HAP-1 (cell line): ENCODE measurements around the gene STK10.

Experiments used
- DNase-seq, 2 experiments: peaks; one replicate each; pipeline ENCODE4 v3.0.0-alpha.2; 2016 to 2020; ENCODE audit warnings: low spot score in 2 of 2
- H3K27me3 ChIP-seq: fragments of 250-450 bp; sonication (Bioruptor Pico); 2 replicates; pipeline ENCODE4 v1.5.1; 2020; ENCODE audit warnings: low read depth, mild to moderate bottlenecking, moderate library complexity
- H3K36me3 ChIP-seq: fragments of 250-450 bp; sonication (Bioruptor Pico); replicated peaks from 2 replicates; pipeline ENCODE4 v1.5.1; 2020; ENCODE audit warnings: mild to moderate bottlenecking
- H3K4me1 ChIP-seq: fragments of 250-450 bp; sonication (Bioruptor Pico); 2 replicates; pipeline ENCODE4 v1.5.1; 2020; ENCODE audit warnings: mild to moderate bottlenecking
- H3K4me3 ChIP-seq: fragments of 250-450 bp; sonication (Bioruptor Pico); 2 replicates; pipeline ENCODE4 v1.5.1; 2020; ENCODE audit warnings: mild to moderate bottlenecking, moderate library complexity
- H3K9me3 ChIP-seq: fragments of 250-450 bp; sonication (Bioruptor Pico); 2 replicates; pipeline ENCODE4 v1.5.1; 2020; ENCODE audit warnings: mild to moderate bottlenecking, moderate library complexity
- in situ Hi-C: fragments of 300-500 bp; cut with MboI; formaldehyde crosslinking; loops from 3 replicates; pipeline ENCODE4 v1.14.3; 2020; ENCODE audit warnings: low sequenced_read_pairs, inconsistent platforms, mixed read lengths

The STK10 gene

GRCh38 chr5:171992305-171992704 is 195.7 kb downstream of the STK10 start:
- in situ Hi-C loops = no loop called here
- no peak for DNase-seq
- Histone ChIP-seq H3K36me3 (0 out of 2 replicates have a peak, but pooled peaks cover 7% of the 10 kb centered on the region), H3K4me1 (no peaks in the 10 kb centered on the region), H3K9me3 (no peaks in the 10 kb centered on the region), H3K4me3 (no peak overlapping the region), H3K27me3 (no peaks in the 10 kb centered on the region)
